Kidney capillary endothelial cell (primary cell): ENCODE results near the gene AKAP6.

Source experiments
- DNase-seq: peaks from one replicate; pipeline ENCODE4 v3.0.0-alpha.2; 2018; ENCODE audit warnings: low spot score

Gene AKAP6, protein sequence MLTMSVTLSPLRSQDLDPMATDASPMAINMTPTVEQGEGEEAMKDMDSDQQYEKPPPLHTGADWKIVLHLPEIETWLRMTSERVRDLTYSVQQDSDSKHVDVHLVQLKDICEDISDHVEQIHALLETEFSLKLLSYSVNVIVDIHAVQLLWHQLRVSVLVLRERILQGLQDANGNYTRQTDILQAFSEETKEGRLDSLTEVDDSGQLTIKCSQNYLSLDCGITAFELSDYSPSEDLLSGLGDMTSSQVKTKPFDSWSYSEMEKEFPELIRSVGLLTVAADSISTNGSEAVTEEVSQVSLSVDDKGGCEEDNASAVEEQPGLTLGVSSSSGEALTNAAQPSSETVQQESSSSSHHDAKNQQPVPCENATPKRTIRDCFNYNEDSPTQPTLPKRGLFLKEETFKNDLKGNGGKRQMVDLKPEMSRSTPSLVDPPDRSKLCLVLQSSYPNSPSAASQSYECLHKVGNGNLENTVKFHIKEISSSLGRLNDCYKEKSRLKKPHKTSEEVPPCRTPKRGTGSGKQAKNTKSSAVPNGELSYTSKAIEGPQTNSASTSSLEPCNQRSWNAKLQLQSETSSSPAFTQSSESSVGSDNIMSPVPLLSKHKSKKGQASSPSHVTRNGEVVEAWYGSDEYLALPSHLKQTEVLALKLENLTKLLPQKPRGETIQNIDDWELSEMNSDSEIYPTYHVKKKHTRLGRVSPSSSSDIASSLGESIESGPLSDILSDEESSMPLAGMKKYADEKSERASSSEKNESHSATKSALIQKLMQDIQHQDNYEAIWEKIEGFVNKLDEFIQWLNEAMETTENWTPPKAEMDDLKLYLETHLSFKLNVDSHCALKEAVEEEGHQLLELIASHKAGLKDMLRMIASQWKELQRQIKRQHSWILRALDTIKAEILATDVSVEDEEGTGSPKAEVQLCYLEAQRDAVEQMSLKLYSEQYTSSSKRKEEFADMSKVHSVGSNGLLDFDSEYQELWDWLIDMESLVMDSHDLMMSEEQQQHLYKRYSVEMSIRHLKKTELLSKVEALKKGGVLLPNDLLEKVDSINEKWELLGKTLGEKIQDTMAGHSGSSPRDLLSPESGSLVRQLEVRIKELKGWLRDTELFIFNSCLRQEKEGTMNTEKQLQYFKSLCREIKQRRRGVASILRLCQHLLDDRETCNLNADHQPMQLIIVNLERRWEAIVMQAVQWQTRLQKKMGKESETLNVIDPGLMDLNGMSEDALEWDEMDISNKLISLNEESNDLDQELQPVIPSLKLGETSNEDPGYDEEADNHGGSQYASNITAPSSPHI (N-terminal part only)

DNA sequence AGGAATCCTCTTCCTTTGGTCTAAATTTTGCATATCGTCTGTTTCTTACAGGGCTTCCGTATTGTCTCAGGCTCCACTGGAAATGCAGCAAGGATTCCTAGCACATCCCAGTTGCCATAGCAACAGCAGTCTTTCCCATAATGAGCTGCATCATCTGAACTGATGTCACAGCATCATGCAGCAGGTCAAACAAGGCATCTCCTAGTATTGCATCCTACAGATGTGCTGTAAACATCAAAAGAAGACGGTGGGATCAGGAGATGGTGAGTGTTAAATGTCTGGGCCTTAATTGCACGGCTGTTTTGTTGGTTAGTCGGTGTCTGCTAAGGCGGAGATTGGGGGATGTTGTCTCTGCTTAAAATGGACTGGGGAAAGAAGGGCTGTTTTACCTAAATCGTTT is at the start of gene AKAP6:
Gene AKAP6 (plus strand): TSS at position 153 of the 400 bp plus-strand sequence. CDS start 104,196 bp downstream, outside the sequence.
- DNase-seq, result no peak

DNA sequence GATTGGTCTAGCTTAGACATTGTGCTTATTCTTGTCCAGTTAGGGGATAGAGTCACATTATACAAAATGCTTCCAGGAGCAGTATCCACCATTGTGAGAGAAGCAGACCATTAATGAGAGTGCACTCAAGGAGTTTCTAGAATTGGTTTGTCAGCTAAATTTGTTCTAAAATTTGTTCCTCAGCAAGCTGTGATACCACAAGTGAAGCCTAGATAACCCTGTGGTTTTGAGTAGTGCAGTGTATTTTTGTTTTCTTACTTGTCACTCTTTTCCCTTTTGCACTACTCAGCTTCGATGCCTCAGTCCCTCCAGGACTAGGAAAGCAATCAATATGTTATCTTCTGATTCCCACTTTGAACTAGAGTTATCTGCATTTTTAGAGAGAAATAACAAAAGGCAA is 42.5 kb upstream of the AKAP6 start:
- DNase-seq, result no peak

DNA sequence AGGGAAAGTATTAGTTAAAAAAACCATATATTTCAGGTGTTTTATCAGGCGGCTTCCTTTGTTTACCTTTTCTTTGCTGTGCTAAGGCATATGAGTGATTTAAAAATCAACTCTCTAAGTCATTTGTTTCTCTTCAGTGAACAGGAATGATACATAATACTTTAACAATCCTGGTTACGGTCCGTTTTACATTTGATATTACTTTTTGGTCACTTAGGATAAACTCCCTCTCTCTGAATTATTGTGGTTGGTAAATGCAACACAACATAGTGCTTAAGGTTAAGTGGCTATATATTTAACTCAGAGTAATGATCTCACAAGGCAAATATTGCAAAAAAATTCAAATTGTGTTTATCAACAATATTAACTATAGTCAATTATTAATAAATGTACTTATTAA is 32.7 kb upstream of the AKAP6 start:
- no peak for DNase-seq

DNA sequence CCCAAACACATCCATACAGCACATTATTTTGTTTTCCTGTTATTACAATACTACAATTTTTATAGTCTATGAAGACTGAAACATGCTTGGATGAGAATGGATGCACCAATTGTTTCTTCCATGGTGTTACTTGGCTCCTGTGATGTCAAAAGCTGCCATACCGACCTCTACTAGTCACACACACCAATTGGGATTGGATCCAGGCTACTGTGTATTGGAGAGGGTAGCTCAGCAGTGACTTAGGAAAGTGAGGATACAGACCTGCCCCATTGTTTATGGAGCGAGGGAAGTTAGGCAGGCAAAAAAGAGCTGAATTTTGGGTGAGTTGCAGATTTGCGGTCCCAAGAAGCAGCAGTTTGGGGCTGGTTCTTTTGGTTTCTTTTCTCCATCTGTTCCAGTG is 30.8 kb upstream of the AKAP6 start:
- DNase-seq, result no peak

DNA sequence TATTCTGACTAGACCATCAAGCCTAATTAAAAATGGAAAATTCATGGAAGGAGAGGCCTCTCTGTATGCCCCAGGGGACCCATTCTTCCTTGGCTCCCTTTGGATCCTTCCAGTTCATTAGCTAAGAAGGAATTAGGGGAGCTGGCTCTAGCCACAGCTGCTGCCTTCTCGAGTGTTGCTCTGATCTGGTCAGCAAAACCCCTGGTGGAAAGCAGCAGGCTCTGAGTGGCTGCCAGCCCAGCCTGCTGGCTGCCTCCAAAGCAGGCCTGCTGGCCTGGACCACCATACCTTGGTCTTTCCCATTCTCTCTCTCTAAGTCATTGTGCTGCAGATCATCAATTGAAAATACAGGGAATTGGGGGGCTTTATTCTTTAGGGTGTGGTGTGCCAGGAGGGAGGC is 29.0 kb upstream of the AKAP6 start:
- DNase-seq, result no peak

DNA sequence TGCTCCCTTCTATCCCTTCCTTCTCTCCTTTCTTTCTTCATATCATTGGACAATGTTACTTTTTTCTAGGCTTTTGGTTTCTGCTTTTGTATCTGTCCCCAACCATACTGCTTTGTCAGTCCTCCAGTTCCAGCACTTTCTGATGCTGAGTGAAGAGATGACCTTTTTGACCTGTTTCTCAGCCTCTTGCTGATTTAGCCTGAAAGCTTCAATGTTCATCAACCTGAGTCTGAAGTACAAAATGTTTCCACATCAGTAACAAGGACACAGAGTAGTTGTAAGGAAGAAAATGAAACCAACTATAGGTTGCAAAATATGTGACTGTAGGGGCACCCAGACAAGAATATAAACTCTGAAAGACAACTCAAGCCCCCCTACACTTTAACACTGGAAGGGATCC is 25.2 kb upstream of the AKAP6 start:
- no peak for DNase-seq

DNA sequence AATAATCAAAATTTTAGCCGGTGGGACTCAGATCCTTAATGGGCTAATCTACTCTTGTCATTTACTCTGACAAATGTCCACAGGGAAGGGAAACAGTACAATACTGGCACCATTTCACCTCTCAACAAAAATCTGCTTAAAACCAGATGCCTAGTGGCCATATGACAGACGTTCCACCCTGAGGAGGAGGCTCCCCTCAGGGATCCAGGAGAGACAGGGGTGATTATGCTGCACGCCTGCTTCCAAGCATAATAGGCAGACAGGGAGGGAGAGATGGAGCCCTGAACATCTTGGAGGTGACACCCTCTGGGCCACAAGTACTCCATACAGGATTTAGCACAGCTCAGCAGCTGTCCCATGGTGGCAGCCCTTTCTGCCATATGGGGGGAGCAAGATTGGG is 24.8 kb upstream of the AKAP6 start:
- DNase-seq, result no peak

DNA sequence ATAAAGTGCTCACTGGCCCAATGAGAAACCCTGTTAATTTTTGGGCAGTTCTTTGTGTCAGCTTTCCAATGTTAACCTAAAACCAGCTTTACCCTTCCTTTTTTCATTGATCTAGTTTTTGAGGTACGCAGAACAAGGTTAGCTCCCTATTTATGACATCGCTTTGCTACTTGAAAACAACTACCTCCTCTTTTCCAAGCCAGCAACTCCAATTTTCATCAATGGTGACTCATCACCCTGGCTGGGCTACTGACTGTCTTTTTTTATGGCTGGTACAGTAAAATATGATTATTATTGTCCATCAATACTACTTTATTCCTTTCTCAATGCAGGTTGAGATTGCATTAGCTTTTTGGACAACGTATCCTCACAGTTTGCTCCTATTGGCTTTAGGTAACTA is 22.5 kb upstream of the AKAP6 start:
- DNase-seq, result no peak

DNA sequence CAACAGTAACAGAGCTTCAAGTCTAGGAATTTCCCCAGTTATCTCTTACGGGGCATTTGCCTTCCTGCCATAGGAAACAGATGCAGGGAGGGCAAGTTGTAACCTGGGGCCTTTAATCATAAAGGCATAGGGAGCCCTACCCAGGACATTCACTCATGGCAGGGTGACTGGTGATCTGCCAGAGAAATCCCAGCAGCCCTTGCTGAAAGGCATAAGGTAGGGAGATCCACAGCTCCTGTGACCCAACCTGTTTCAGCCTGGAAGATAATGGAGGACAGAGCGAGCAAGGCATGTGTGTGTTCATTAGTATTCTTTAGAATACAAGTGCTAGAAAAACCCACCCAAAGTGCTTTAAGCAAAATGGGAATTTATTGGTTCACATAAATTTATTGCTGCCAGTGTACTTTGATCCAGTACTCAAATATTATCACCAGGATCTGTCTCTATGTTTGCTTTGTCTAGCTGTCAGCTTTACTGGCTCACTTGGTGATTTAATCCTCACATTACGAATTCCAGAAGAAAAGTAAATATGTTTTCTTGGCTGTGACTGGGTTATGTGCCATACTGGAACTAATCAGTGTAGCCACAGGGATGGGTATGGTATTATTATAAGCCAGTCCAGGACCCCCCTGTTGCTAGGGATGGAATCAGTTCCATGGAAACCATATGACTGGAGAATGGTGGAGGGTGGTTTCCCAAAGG is 21.1 kb upstream of the AKAP6 start:
- DNase-seq, result no peak

DNA sequence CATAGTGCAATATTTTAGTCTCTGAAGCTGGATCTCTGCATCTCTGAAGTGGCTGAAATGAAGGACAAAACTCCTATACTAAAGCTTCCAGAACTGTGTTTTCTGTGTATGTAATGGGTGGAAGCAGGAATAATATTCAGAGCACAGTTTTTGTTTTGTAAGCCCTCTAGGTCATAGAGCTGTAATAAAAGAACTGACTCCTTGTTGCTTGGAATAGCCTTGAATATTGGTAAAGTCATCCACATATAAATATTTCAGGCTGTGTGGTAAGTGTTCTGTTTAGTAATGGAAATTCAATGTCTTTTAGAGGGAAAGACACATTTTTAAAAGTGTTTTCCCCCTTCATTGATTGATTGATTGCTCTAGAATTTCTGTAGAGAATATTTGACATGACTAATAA is 18.2 kb upstream of the AKAP6 start:
- DNase-seq, result no peak

DNA sequence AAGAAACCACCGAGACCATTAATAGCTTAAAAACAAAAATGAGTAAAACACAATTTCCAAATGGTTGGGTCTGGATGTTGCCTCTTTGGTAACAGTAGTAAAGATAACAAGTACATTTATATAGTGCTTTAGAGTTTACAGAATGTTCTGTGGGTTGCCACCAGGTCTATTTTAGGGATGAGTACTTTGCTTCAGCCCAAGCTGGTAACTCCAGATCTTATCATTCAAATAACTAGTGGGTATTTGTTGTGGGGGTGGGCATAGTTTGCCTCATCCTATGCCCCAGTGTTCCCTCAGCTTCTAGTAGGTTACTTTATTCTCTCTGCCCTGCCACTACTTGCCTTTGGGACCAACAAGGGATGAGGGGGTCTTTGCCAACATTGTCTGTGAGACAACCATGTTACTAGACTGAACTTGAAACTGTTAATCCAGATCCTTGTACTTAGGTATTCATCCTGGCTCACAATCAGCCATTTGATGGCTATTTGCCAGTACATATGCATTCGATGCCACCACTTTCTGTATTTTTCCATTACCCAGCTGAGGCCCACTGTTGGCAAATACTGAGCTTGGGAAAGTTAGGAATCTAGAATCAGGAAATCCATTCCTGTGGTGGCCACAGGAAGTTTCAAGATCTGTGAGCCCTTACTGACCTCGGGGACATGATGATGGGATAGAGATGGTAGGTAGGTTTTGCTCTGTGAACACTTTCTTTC is 17.6 kb upstream of the AKAP6 start:
- no peak for DNase-seq

DNA sequence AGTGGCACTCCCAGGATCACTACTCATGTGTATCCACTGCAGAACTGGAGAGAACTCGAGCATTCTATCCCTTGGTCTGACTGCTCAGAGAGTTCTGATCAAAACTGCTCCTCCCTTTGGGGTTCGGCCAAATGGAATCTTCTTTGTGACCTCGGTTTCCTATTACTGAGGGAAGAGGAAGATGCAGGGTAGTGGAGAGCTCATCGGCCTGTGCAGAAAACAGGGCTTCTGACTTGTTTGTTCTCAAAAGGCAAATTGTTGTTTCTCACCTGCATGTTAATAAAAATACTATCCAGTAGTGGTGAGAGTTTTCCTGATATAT is 17.1 kb upstream of the AKAP6 start:
- no peak for DNase-seq

DNA sequence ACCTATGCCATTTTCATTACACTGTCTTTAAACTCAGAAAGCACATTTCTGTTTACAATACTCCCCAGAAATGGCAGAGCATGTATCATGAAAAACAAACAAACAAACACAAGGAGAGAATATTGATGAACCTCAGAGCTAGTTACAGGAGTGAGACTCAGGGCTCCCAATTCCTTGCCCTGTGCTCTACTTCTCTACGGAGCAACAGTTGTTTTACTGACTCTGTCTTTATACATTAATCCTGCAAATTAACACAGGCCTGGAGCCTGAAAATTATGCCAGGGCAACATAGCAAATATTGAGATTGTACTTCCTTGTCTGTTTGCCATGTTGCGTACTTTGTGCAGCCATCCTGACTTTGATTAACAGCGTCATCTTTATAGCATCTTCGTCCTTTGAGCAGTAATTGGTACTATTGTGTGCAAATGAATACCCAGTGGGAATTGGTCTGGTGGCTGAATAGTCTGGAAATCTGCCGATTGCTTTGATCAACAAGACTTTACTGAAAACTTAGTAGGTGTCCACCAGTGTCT is 15.2 kb upstream of the AKAP6 start:
- no peak for DNase-seq

DNA sequence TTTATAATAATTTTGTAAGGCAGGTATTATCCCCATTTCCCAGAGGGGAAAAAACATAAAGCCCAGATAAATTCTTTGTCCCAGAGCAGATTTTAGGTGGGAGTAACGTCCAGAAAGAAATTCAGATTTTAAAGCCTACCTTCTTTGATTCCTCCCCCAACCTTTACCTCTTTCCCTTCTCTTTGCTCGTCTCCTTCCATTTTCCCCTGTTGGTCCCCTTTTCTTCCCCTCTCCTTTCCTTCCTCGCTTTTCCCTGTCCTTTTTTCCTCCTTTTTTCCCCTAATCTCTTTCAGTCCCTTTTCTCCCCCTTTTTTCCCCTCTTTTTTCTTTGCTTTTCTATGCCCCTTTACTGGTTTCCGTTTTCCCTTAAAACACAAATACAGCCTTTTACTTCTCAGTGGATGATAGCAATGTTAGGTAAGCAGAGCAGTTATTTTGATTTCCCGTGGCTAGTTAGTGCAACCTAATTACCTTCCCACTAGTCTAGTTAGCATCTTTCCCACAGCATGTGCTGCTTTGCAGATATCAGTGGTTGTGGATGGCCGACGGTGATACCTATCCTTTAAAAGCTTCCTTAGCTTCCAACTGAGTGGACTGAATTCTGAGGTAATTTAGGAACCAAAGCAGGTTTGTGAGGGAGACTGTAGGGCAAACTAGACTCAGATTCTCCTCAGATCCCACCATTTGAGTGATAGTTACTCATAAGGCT is 10.9 kb upstream of the AKAP6 start:
- DNase-seq, result no peak

DNA sequence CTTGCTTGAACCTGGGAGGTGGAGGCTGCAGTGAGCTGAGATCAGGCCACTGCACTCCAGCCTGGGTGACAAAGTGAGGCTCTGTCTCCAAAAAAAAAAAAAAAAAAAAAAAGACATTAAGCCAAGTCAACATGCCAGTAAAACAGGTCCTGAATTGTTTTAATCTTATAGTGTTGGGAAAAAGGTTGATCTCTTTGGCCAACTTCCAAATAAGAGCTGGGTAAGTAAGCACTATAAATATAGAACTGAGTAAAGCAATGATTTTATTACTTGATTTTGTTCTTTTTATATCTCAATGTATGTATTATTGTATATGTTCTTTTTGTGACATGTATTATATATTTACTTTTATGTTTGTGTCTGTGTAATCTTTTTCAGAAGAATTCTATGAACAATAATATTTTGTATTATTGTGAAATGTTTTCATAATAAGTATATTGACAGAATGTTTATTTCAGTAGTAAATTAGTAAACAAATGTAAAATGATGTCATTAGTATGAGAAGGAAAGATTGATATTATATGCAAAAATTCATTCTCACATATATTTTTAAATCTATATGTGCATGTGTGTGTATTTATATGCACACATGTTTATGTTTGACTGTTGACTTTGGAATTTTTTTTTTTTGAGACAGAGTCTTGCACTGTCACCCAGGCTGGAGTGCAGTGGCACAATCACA is 9.6 kb upstream of the AKAP6 start:
- no peak for DNase-seq

DNA sequence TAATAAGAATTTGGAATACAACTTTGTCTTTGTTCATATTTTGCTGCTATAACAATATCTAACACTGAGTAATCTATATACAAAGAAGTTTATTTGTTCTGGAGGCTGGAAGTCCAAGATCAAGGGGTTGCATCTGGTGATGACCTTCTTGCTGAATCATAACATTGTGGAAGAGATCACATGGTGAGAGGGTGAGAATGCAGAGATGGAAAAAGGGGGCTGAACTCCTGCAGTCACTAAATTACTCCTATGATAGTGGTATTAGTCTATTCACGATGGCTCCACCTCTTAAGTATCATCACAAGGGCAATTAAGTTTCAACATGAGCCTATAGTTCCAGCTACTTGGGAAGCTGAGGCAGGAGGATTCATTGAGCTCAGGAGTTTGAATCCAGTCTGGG is 4.5 kb upstream of the AKAP6 start:
- DNase-seq, result no peak

DNA sequence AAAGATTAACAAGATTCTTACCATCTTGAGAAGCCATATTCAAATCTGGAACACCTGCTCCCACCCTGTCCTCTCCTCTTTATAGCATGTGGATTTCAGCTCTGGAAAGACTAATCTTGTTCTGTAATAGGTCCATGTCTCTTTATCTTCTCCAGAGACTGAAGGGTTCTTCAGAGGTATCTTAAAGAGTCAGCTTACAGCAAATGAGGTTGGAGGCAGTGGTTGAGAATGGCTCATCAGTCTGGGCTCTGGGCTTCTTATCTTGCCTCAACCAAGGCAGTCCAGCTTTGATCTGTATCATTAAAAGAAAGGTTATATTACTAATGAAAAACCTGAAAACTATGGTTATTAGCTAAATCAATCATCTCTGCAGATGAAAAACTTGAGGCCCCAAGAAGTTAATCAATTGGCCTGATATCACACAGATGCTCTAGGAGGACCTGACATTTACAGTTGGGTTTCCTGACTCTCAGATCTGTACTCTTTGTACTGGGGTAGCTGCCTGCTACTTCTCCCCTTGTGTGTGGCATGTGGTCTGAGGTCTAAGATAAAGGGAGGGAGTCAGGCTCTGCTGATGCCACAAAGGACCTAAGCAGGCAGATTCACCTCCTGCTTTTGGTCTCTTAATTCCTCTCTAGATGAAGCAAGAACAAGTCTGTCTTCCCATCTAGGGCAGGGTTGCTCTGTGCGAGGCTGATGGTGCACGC is 1.7 kb upstream of the AKAP6 start:
- DNase-seq, result no peak

DNA sequence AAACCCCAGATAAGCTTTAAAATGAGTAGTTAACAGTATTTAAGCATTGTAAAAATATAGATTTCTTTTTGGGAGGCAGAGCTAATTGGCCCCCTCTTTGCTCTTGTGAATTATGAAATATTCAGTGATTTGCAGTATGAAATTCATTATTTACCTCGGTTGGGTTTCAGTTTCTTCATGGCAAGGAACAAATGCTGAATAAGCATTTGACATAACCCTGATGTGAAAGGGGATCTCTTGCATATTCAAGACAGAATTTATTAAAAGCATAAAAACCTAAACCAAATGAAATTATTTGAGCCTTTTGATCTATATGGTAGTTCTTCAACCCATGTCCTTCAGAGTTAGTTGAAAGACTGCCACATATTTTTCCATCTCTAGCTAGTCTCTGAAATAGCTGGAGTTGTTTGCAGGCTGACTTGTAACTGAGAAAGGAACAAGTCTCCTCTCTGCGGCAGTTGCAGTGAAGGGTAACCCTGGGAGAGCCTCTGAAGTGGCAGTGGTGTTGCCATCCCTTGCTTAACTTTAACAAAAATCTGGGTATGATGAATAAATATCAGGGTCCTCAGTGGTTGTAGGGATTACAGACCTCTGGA is 690 bp downstream of the AKAP6 start:
- no peak for DNase-seq
